Left forelimb (tissue), 1 donor: ENCODE measurements around the gene GALNT3.

ENCODE experiments used
- DNase-seq: peaks from one replicate; pipeline ENCODE4 v3.0.0-alpha.2; 2018; ENCODE audit warnings: low spot score

GALNT3 gene

GRCh38 chr2:165743442-165743841, 50.6 kb downstream of the GALNT3 start:
- no peak for DNase-seq

GRCh38 chr2:165725421-165725820, 68.6 kb downstream of the GALNT3 start:
- DNase-seq: no peak

- no peak for DNase-seq
These were observed 73.5 kb downstream of the GALNT3 start for GRCh38 chr2:165720511-165720910.

- no peak for DNase-seq
These were observed 75.3 kb downstream of the GALNT3 start for GRCh38 chr2:165718610-165719210.

GRCh38 chr2:165716091-165716490, 78.0 kb downstream of the GALNT3 start:
- DNase-seq: no peak

- no peak for DNase-seq
These were observed 87.0 kb downstream of the GALNT3 start for GRCh38 chr2:165706960-165707487.

GRCh38 chr2:165701147-165701546, 92.9 kb downstream of the GALNT3 start:
- no peak for DNase-seq

GRCh38 chr2:165700531-165700930, 93.5 kb downstream of the GALNT3 start:
- DNase-seq: no peak

GRCh38 chr2:165699946-165700345, 94.1 kb downstream of the GALNT3 start:
- DNase-seq: no peak

- no peak for DNase-seq
These were observed 95.6 kb downstream of the GALNT3 start for GRCh38 chr2:165698444-165698884.

- no peak for DNase-seq
These were observed 96.2 kb downstream of the GALNT3 start for GRCh38 chr2:165697748-165698443.
